ENCODE data around the gene KDSR.

The KDSR gene

GRCh38 chr18:63283305-63284094 is 83.5 kb downstream of the KDSR start:
- H3K27me3 ChIP-seq (ENCODE audit: insufficient read depth, poor library complexity, severe bottlenecking), result no peaks in the 10 kb centered on the region
- H3K27ac ChIP-seq (replicated peaks), result no peak overlapping the region
- TF ChIP-seq, protein P1, sequence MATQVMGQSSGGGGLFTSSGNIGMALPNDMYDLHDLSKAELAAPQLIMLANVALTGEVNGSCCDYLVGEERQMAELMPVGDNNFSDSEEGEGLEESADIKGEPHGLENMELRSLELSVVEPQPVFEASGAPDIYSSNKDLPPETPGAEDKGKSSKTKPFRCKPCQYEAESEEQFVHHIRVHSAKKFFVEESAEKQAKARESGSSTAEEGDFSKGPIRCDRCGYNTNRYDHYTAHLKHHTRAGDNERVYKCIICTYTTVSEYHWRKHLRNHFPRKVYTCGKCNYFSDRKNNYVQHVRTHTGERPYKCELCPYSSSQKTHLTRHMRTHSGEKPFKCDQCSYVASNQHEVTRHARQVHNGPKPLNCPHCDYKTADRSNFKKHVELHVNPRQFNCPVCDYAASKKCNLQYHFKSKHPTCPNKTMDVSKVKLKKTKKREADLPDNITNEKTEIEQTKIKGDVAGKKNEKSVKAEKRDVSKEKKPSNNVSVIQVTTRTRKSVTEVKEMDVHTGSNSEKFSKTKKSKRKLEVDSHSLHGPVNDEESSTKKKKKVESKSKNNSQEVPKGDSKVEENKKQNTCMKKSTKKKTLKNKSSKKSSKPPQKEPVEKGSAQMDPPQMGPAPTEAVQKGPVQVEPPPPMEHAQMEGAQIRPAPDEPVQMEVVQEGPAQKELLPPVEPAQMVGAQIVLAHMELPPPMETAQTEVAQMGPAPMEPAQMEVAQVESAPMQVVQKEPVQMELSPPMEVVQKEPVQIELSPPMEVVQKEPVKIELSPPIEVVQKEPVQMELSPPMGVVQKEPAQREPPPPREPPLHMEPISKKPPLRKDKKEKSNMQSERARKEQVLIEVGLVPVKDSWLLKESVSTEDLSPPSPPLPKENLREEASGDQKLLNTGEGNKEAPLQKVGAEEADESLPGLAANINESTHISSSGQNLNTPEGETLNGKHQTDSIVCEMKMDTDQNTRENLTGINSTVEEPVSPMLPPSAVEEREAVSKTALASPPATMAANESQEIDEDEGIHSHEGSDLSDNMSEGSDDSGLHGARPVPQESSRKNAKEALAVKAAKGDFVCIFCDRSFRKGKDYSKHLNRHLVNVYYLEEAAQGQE (IDR thresholded peaks at IDR 0.05; ENCODE audit: insufficient replicate concordance, low read depth), result no peak
- TF ChIP-seq POLR2AphosphoS5 (IDR thresholded peaks at IDR 0.05; ENCODE audit: low read depth), result no peak
- no peak for DNase-seq (ENCODE audit: low read depth in 1 of 2, low spot score in 1 of 2)
- no peak overlapping the region for H3K4me3 ChIP-seq (replicated peaks; ENCODE audit: insufficient read depth, low read length)

GRCh38 chr18:63282793-63283192 is 84.2 kb downstream of the KDSR start:
- Histone ChIP-seq H3K27me3 (ENCODE audit: insufficient read depth, poor library complexity, severe bottlenecking) (no peaks in the 10 kb centered on the region), H3K4me3 (replicated peaks; ENCODE audit: insufficient read depth, low read length) (no peak overlapping the region), H3K27ac (replicated peaks) (no peak overlapping the region)
- no peak for TF ChIP-seq CTCF (IDR thresholded peaks at IDR 0.05; ENCODE audit: insufficient read depth, low read length)
- no peak for TF ChIP-seq GABPA (IDR thresholded peaks at IDR 0.05; ENCODE audit: low read depth)
- no peak for TF ChIP-seq POLR2AphosphoS5 (IDR thresholded peaks at IDR 0.05; ENCODE audit: low read depth)
- no peak for TF ChIP-seq SPI1 (IDR thresholded peaks at IDR 0.05; ENCODE audit: borderline replicate concordance, low read depth)
- TF ChIP-seq, protein P1 (IDR thresholded peaks at IDR 0.05; ENCODE audit: insufficient replicate concordance, low read depth), result no peak
- no peak for DNase-seq (ENCODE audit: low read depth in 1 of 2, low spot score in 1 of 2)

All from HL-60 (cell line).